ENCODE measurements around the gene SPDYE6. TPM values are rescaled to one million over a fixed set of nuclear protein-coding genes. Genes with fewer than 3 reads are reported as not detected.
A peak's percentile ranks its signal among the peaks of the same experiment; 100 is the strongest.
"Not testable (repeated sequence)": the region's sequence is repeated elsewhere in the genome, so short reads cannot be mapped to it uniquely, and the experiment has no call there.

Gene SPDYE6
- total RNA-seq, 1 experiment from 2014 or later, result not detected

DNA sequence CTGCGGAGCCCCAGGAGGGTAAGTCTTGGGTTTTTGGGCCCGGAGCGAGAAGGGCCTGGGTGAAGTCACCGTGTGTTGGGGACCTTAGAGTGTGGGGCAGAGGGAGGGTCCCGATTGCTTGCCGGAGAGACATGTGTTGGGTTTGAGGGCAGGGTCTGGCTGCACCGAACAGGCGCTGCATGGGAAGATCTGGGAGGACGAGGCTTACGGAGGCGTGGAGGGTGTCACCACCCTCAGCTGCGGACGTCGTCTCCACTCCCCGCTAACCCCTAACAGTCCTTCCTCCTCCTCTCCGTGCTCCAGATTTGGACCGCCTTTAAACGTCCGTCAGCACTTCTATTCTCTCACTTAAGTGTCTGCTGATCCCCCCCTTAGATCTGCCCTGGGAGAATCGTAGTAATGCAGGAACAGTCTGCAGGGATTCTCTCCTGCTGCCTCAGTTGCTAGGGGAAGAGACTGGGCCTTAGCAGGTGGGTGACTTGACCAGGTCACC is 8.2 kb upstream of the SPDYE6 start:
- H3K27me3 Mint-ChIP-seq (ENCODE audit: insufficient read depth, unreplicated experiment); BruUV-seq (replicated peaks); DNase-seq (ENCODE audit: unreplicated experiment); intact Hi-C loops (cut with micrococcal nuclease); POLR2A ChIA-PET; H3K4me1 Mint-ChIP-seq (ENCODE audit: insufficient read depth, unreplicated experiment); CTCF ChIA-PET; H3K9me3 Mint-ChIP-seq (ENCODE audit: unreplicated experiment): not testable (repeated sequence)
- peak overlapping the region; percentile 84 for H3K4me3 Mint-ChIP-seq (ENCODE audit: unreplicated experiment)
- H3K36me3 Mint-ChIP-seq (ENCODE audit: insufficient read depth, unreplicated experiment), result peaks cover 17% of the 10 kb centered on the region
- H3K27ac Mint-ChIP-seq (ENCODE audit: low read depth, unreplicated experiment), result peak overlapping the region; percentile 87

DNA sequence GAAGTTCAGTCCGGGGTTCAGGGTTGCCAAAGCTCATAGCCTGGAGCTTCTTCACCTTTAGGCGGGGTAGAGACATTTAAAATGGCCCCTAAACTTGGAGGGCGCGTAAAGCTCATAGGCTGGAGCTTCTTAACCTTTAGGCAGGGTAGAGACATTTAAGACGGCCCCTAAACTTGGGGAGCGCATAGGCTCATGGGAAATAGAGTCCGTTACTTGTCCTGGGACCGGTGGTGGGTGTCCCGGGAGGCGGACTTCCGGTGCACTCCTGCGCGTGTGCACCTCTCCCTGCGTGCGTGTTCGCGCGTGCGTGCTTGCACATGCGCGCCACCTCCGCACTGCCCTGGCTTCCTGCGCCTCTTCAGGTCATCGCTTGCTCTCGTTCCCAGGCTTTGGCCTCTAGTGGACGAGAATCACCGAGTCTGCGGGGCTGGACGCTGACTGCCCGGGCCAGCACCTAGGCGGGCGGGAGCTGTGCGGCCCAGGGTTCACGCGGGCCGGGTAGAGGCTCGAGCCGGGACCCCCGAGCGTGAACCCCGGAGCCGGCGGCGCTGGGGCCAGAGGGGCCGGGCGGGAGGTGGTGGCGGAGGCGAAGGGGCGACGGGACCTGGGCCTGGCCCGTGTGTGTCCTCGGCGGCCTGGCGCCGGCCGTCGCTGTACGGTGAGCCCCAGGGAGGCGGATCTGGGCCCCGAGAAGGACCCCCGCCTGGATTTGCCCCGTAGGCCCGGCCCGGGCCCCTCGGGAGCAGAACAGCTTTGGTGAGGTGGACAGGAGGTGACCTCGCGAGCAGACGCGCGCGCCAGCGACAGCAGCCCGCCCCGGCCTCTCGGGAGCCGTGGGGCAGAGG is 7.5 kb upstream of the SPDYE6 start:
- H3K4me3 Mint-ChIP-seq (ENCODE audit: unreplicated experiment), result peak overlapping the region; percentile 84
- DNase-seq (ENCODE audit: unreplicated experiment), result peak; percentile 99
- peaks cover 17% of the 10 kb centered on the region for H3K36me3 Mint-ChIP-seq (ENCODE audit: insufficient read depth, unreplicated experiment)
- BruUV-seq (replicated peaks); CTCF ChIA-PET; H3K9me3 Mint-ChIP-seq (ENCODE audit: unreplicated experiment); H3K4me1 Mint-ChIP-seq (ENCODE audit: insufficient read depth, unreplicated experiment); H3K27me3 Mint-ChIP-seq (ENCODE audit: insufficient read depth, unreplicated experiment); intact Hi-C loops (cut with micrococcal nuclease): not testable (repeated sequence)
- H3K27ac Mint-ChIP-seq (ENCODE audit: low read depth, unreplicated experiment), result peak overlapping the region; percentile 87
- POLR2A ChIA-PET, result interaction anchor here (0.6 to 1.2 kb wide), 6 partner anchors 24 to 1146 kb away, joined by 3 to 7 read pairs (median 4); partner anchors contain the start of genes PLOD3, PRKRIP1 and ZNHIT1

DNA sequence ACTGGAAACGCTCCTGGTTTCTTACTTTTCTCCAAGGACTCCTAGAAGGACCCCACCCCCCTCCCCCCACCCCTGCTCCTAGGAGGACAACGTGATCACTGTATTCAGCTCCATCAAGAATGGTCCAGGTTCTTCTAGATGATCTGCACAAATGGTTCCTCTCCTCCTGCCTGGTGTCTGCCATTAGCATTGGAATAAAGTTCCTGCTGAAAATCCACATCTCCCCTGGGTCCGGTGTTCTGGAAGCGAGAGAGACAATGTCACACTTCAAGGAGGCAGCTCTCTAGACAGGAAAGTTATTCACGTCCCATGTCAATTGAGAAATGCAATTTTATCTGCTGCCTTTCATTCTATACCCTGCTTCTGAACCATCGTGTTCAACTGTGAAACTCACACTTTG is 9.3 kb downstream of the SPDYE6 start:
- H3K27me3 Mint-ChIP-seq (ENCODE audit: insufficient read depth, unreplicated experiment); POLR2A ChIA-PET; BruUV-seq (replicated peaks); DNase-seq (ENCODE audit: unreplicated experiment); CTCF ChIA-PET; H3K36me3 Mint-ChIP-seq (ENCODE audit: insufficient read depth, unreplicated experiment); H3K4me3 Mint-ChIP-seq (ENCODE audit: unreplicated experiment); H3K4me1 Mint-ChIP-seq (ENCODE audit: insufficient read depth, unreplicated experiment); H3K27ac Mint-ChIP-seq (ENCODE audit: low read depth, unreplicated experiment); H3K9me3 Mint-ChIP-seq (ENCODE audit: unreplicated experiment); intact Hi-C loops (cut with micrococcal nuclease): not testable (repeated sequence)

DNA sequence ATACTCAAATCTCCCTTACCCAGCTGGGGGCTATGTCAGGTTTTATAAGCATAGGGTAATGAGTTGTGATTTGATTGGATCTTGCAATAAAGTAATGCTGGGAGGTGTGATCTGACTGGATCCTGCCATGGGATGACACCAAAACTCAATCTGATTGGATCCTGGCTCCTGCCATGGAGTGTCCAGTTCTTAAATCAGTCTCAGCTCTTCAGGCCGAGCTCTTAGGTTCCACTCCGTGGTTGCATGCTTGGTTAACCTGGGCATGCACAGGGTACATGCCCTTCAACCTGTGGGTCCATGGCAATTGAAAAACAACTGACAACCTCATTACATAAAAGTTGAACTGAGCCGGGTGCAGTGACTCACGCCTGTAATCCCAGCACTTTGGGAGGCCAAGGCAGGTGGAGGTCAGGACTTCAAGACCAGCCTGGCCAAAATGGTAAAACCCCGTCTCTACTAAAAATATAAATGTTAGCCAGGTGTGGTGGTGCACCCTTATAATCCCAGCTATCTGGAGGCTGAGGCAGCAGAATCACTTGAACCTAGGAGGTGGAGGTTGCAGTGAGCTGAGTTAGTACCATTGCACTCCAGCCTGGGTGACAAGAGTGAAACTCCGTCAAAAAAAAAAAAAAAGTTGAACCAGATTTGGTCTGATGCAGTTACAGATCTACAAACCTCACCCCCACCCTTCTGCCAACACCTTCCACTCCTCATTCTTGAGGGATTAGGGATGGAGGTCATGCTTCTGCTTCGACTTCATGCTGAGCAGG is 15.5 kb downstream of the SPDYE6 start:
- CTCF ChIA-PET, result interaction anchor here (0.6 kb wide), 1 partner anchor 1194 kb away, joined by 3 read pairs; no protein-coding TSS in a partner anchor
- H3K36me3 Mint-ChIP-seq (ENCODE audit: insufficient read depth, unreplicated experiment); intact Hi-C loops (cut with micrococcal nuclease); H3K4me3 Mint-ChIP-seq (ENCODE audit: unreplicated experiment); H3K9me3 Mint-ChIP-seq (ENCODE audit: unreplicated experiment); H3K27me3 Mint-ChIP-seq (ENCODE audit: insufficient read depth, unreplicated experiment); DNase-seq (ENCODE audit: unreplicated experiment); POLR2A ChIA-PET; BruUV-seq (replicated peaks); H3K27ac Mint-ChIP-seq (ENCODE audit: low read depth, unreplicated experiment); H3K4me1 Mint-ChIP-seq (ENCODE audit: insufficient read depth, unreplicated experiment): not testable (repeated sequence)

DNA sequence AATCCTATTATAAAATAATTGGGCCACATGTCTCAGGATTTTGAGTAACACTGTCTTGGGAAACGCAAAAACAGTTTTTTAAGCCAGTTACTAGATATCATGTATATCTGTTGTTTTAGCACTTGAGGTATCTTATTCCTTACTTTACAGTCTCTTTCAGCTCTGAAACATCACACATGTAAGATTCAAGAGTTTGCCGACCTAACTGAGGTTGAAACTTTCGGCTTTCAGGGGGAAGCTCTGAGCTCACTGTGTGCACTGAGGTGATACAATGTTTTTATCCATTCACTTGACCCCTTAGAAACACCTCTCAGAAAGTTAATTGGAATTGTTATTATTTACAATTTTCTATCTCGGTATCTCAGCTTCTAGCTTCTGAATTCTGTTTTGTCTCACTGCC is 18.8 kb downstream of the SPDYE6 start:
- H3K9me3 Mint-ChIP-seq (ENCODE audit: unreplicated experiment); H3K4me3 Mint-ChIP-seq (ENCODE audit: unreplicated experiment); DNase-seq (ENCODE audit: unreplicated experiment); H3K27ac Mint-ChIP-seq (ENCODE audit: low read depth, unreplicated experiment); H3K27me3 Mint-ChIP-seq (ENCODE audit: insufficient read depth, unreplicated experiment); POLR2A ChIA-PET; H3K36me3 Mint-ChIP-seq (ENCODE audit: insufficient read depth, unreplicated experiment); H3K4me1 Mint-ChIP-seq (ENCODE audit: insufficient read depth, unreplicated experiment); intact Hi-C loops (cut with micrococcal nuclease); BruUV-seq (replicated peaks); CTCF ChIA-PET: not testable (repeated sequence)

DNA sequence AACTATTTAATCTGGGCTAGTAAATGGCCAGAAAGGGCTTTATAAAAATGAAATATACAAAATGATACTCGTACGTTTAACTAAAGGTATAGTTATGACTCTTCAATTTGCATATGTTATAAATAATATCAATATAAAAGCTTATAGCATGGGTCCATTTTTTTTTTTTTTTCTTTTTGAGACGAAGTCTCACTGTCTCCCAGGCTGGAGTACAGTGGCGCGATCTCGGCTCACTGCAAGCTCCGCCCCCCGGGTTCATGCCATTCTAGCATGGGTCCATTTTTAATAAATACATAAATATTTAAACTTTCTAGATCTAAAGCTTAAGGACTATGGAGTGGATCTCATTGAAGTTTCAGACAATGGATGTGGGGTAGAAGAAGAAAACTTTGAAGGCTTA is 19.2 kb downstream of the SPDYE6 start:
- intact Hi-C loops (cut with micrococcal nuclease); CTCF ChIA-PET; DNase-seq (ENCODE audit: unreplicated experiment); H3K27me3 Mint-ChIP-seq (ENCODE audit: insufficient read depth, unreplicated experiment); H3K4me3 Mint-ChIP-seq (ENCODE audit: unreplicated experiment); BruUV-seq (replicated peaks); H3K9me3 Mint-ChIP-seq (ENCODE audit: unreplicated experiment); POLR2A ChIA-PET; H3K4me1 Mint-ChIP-seq (ENCODE audit: insufficient read depth, unreplicated experiment); H3K36me3 Mint-ChIP-seq (ENCODE audit: insufficient read depth, unreplicated experiment); H3K27ac Mint-ChIP-seq (ENCODE audit: low read depth, unreplicated experiment): not testable (repeated sequence)

DNA sequence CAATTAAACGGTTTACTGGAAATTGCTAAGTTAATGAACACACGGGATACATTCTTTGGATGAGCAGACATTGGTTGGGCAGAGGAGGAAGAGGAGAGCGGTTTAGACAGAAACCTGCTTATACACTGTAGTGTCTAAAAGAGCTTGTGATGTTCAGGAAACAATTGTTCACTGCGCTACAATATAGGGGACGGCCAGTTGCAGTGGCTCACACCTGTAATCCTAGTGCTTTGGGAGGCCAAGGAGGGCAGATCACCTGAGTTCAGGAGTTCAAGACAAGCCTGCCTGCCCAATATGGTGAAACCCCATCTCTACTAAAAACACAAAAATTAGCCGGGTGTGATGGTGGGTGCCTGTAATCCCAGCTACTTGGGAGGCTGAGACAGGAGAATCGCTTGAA is 20.7 kb downstream of the SPDYE6 start:
- CTCF ChIA-PET; H3K4me1 Mint-ChIP-seq (ENCODE audit: insufficient read depth, unreplicated experiment); BruUV-seq (replicated peaks); H3K27me3 Mint-ChIP-seq (ENCODE audit: insufficient read depth, unreplicated experiment); H3K27ac Mint-ChIP-seq (ENCODE audit: low read depth, unreplicated experiment); DNase-seq (ENCODE audit: unreplicated experiment); H3K4me3 Mint-ChIP-seq (ENCODE audit: unreplicated experiment); intact Hi-C loops (cut with micrococcal nuclease); H3K36me3 Mint-ChIP-seq (ENCODE audit: insufficient read depth, unreplicated experiment); H3K9me3 Mint-ChIP-seq (ENCODE audit: unreplicated experiment): not testable (repeated sequence)
- POLR2A ChIA-PET, result interaction anchor here (0.9 kb wide), 1 partner anchor 37 kb away, joined by 4 read pairs; no protein-coding TSS in a partner anchor

DNA sequence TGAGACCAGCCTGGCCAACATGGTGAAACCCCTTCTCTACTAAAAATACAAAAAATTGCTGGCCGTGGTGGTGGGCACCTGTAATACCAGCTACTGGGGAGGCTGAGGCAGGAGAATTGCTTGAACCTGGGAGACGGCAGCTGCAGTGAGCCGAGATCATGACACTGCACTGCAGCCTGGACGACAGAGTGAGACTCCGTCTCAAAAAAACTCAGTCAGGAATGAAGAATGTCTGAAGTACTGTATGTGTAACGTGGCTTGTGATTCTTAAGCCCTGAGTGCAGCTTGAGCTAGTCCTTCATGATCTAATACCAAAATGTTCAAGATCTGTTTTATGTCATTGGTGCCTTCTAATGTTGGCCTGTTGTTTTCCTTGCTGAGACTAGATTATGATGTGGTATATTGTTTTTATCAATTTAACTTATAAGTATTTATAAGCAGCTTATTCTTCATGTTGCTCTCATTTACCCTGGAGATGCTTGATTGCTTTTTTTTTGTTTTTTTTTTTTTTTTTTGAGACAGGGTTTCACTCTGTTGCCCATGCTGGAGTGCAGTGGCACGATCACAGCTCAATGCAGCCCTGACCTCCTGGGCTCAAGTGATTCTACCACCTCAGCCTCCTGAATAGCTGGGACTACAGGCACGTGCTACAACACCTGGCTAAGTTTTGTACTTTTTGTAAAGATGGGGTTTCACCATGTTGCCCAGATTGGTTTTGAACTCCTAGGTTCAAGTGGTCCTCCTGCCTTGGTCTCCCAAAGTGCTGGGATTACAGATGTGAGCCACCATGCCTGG is 25.4 kb downstream of the SPDYE6 start:
- BruUV-seq (replicated peaks); H3K4me3 Mint-ChIP-seq (ENCODE audit: unreplicated experiment); H3K36me3 Mint-ChIP-seq (ENCODE audit: insufficient read depth, unreplicated experiment); H3K9me3 Mint-ChIP-seq (ENCODE audit: unreplicated experiment); H3K4me1 Mint-ChIP-seq (ENCODE audit: insufficient read depth, unreplicated experiment); POLR2A ChIA-PET; intact Hi-C loops (cut with micrococcal nuclease); H3K27ac Mint-ChIP-seq (ENCODE audit: low read depth, unreplicated experiment); DNase-seq (ENCODE audit: unreplicated experiment): not testable (repeated sequence)
- H3K27me3 Mint-ChIP-seq (ENCODE audit: insufficient read depth, unreplicated experiment), result peaks cover 27% of the 10 kb centered on the region
- CTCF ChIA-PET, result interaction anchor here (0.6 kb wide), 1 partner anchor 66 kb away, joined by 4 read pairs; no protein-coding TSS in a partner anchor
